GM18868 (cell line): ENCODE data around the gene RPS26.
"Not testable (repeated sequence)": the region's sequence is repeated elsewhere in the genome, so short reads cannot be mapped to it uniquely, and the experiment has no call there.

Experiments
- ATAC-seq: cut with Tn5 transposase; IDR thresholded peaks from one replicate; pipeline ENCODE4 v1.9.1; 2021; ENCODE audit warnings: mild to moderate bottlenecking, moderate library complexity; ENCODE audit not compliant: unreplicated experiment

Gene RPS26

DNA sequence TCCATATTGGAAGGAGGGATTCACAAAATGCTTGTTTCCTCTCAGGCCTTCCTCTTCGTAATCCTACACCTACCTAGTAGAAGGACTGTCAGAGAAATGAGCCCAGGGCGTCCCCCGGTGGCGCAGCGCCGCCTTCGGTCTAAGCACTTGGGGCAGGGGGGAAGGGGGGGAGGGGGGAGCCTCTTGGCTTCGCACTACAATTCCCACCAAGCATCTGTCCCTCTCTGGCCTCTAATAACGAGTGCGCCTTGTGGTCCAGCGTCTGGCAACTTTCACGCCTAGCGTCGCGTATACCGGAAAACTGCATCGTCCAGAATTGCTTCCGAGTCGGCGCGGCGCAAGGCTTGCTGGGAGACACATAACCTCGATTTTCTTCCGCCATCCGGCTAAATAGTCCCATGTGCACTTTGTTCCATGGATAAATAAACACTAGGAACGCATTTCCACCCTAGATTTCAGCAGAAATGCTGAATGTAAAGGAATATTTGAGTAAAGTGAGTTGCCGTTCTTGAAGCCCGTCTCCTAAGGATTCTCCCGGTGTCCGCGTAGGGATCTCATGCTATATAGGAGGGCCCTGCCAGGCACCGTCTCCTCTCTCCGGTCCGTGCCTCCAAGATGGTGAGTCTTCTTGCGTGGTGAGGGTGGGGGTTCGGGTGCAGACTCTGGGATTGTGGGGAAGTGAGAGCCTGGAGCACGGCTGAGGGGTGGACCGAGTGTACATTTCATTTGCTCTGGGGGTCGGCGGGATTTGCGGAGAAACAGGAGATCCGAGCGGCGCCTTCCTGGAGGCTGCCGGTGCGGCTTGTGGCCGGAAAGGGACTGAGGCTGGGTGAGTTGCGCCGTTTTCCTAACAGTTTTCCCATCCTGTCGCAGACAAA, at the start of gene RPS26:
Gene RPS26, plus strand, starts transcription at position 367 of the 878 bp plus-strand sequence. Its CDS starts 249 bp downstream, at position 616.
- ATAC-seq: peak; percentile 93

DNA sequence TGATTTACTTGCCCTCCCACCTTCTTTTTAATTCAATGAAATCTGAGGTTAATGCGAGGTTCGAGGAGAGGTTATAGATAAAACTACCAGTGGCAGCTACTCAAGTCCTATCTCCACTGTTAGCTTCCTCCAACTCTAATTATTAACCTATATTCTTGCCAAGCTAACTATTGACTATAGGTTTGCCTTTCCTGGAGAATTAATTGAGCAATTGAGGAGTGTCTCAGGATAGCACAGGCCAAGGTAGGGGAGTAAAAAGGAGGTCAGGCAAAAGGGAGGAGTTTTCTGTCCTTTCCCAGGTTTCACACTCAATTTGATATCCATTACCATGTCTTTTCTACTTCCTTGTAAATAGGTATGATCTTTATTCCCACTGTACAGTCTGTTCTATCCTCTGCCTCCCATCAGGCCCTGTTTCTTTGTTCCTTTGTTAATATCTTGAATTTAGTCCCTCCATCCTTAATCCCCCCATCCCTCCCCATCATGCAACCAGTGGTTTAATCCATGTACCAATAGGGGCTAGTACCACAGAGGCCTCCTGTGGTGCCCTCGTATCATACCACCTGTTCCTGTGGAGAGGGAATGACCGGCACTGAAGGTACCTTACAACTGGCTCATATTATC, 48.4 kb upstream of the RPS26 start:
- ATAC-seq: no peak

DNA sequence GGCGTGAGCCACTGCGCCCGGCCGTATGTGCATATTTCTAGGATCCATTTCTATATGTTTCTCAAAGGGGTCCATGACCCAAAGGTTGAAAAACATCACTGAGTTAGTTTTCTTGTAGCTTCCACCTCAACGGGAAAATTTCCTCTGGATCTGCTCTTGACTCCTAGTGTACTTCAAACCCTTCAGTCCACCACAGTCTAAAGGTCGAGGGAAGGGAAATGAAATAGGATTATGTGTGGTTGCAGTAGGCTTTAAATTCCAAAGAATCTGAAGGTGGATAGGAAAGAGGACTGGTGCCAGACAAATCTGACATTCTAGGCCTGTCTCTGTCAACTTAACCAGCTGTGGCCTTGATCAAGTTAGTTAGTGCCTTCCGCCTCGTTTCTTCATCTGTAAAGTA, 46.4 kb upstream of the RPS26 start:
- no peak for ATAC-seq

DNA sequence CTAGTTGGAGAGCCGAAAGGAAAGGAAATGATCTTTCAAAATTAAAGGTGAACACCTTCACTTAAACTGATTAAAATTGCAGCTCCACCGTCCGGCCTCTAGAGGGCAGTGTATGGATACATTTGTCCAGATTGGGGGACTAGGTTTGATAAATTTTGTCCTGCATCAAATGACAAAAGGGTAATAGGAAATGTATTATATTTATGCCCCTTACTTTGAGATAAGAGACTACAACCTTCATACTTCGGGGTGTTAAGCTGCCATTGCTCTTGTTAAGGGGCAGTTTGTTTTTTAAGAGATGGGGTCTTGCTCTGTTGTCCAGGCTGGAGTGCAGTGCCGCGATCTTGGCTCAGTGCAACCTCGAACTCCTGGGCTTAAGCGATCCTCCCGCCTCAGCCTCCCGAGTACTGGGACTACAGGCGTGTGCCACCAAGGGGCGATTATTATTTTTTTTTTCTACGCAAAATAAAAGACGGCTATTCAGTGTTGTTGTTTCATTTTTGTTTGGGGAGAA, 45.5 kb upstream of the RPS26 start:
- ATAC-seq: no peak

DNA sequence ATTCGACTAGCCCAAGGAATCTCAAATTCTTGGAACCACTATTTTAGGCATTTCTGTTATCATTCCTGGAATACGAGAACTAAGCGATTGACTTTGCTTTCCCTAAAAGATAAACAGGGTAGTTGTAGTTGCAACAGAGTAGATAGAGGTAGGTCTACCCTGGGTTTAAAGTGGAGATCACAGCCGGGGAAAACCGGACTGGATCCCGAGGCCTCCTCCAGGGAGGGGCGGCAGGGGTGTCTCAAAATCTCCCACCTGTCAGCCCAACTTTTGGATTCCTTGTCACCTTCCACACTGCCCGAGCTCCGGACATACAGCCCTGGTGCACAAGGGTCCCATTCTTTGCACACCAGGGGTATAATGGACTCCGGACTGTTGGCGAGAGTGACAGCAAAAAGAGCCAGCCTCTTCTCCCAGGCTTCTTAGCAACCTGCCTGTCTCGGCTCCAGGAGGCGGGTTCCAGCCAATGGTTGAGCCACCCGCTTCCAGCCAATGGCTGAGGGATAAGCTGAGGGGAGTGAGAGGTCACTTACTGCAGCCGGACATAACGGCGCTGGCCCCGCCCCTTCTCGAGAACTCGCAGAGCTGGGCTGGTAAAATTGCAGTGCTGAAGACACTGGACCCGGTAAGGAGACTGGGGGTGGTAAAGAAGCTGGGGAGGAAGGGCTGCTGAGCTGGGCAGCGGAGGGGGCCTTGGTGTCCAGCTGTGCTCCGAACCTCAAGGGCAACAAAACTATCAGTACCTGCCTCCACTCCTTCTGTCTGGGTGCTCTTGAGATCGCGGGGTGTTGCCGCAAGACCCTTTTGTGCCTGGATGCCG, 44.8 kb upstream of the RPS26 start, which contains the start of gene SUOX:
Gene SUOX, plus strand, starts transcription at position 562 of the 820 bp plus-strand sequence. CDS start 4,946 bp downstream, outside the sequence.
- peak; percentile 99 for ATAC-seq

DNA sequence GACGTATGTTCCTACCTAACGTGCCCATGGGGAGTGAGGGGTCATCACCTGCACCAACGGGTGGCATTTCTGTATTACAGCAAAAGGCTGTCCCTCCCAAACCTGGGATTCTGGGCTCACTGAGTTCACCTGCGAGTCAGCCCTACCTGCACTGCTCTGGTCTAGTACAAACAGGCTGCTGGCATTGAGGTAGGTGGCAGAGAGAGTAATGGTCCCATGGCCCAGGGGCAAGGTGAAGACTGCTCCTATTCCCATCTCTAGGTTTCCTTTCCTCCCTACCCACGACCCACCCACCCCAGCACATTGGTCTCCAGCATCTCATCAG, 44.2 kb upstream of the RPS26 start:
- ATAC-seq: no peak

DNA sequence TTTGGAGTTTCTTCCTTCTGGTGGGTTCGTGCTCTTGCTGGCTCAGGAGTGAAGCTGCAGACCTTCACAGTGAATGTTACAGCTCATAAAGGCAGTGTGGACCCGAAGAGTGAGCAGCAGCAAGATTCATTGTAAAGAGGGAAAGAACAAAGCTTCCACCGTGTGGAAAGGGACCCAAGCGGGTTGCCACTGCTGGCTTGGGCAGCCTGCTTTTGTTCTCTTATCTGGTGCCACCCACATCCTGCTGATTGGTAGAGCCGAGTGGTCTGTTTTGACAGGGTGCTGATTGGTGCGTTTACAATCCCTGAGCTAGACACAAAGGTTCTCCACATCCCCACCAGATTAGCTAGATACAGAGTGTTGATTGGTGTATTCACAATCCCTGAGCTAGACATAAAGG, 42.2 kb upstream of the RPS26 start:
- ATAC-seq: not testable (repeated sequence)

DNA sequence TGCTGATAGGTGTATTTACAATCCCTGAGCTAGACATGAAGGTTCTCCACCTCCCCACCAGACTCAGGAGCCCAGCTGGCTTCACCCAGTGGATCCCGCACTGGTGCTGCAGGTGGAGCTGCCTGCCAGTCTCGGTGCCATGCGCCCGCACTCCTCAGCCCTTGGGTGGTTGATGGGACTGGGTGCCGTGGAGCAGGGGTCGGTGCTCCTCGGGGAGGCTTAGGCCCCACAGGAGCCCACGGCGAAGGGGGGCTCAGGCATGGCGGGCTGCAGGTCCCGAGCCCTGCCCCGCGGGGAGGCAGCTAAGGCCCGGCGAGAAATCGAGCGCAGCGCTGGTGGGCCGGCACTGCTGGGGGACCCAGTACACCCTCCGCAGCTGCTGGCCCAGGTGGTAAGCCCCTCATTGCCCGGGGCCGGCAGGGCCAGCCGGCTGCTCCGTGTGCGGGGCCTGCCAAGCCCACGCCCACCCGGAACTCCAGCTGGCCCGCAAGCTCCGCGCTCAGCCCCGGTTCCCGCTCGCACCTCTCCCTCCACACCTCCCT, 41.6 kb upstream of the RPS26 start:
- ATAC-seq: not testable (repeated sequence)

DNA sequence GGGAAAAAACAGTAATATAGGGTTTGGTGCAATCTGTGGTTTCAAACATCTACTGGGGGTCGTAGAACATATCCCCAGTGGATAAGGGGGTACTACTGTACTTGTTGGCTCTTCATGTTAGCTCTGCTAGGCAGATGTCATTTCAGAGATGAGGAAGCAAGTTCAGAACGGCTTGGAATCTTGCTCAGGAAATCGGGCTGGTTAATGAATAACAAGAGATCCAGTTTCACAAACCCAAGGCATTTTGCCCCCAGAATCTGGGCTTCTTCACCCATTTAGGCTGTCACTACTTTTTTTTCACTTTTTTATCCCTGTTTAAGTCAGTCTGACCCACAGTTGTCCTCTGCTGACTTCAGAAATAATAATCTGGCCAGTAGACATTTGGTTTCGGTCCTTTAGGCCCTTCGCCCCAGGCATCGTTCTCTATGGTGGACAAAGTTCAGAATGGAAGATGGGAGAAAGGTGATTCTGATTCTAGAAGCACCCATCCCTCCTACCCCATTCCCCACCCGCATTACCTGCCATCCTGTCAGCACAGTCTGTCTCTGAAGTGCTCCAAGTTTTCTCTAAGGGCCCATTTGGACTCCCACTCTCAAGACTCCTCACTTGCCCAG, 40.1 kb upstream of the RPS26 start:
- ATAC-seq: no peak

DNA sequence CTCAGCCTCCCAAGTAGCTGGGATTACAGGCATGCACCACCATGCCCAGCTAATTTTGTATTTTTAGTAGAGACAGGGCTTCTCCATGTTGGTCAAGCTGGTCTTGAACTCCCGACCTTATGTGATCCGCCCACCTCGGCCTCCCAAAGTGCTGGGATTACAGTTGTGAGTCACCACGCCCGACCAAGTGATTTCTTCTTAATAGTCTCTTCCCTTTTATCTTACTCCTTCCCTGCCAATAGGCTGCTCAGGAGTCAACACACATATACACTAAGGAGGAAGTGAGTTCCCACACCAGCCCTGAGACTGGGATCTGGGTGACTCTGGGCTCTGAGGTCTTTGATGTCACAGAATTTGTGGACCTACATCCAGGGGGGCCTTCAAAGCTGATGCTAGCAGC, 38.3 kb upstream of the RPS26 start:
- ATAC-seq: not testable (repeated sequence)

DNA sequence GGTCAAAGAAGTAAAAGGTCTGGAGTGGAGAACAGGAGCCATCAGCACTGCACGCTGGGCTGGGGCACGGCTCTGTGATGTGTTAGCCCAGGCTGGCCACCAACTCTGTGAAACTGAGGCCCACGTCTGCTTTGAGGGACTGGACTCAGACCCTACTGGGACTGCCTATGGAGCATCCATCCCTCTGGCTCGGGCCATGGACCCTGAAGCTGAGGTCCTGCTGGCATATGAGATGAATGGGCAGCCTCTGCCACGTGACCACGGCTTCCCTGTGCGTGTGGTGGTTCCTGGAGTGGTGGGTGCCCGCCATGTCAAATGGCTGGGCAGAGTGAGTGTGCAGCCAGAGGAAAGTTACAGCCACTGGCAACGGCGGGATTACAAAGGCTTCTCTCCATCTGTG, 37.5 kb upstream of the RPS26 start:
- no peak for ATAC-seq

DNA sequence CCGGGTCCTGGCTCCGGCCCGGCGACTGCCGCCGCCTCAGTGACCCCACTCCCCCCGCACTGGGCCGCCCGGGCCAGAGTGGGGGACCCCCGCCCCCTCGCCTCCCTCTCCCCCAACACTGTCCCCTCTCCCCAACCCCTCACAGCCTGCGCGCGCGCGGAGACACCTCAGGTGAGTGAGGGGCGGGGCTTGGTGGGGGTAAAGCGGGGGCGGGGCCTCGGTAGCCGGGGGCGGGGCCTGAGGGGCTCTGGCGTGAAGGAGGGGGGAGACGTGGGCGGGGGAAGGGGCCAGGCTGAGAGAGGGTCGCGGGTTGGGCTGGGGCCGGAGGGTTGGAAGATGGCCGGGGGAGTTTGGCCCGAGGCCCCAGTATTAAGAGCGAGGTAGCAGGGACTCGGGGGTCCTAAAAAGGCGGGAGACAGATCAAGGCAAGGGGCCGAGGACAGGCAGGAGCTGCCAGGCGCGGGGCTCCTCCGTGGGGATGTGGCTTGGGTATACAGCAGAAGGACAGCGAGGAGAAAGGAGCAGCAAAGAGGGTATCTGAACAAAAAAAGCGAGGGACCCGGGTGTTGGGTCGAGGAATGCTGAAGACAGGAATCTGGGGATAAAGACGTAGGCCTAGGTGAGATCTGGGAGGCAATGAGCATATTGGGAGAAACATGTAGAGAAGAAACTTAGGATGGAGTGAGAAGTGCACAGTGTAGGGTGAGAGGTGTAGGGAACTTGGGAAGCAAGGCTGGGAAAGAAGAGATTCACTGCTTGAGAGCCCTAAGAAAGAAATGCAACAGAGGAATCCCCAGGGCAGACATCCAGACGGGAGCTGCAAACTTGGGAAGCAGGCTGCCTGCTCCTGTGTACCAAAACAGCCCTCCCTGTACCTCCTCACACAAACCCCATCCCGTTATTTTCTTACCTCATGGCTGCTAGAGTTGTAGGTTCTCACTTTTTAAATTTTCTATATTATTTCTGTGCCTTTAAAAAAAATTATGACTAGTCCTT, 33.9 kb upstream of the RPS26 start:
- ATAC-seq: peak; percentile 37

DNA sequence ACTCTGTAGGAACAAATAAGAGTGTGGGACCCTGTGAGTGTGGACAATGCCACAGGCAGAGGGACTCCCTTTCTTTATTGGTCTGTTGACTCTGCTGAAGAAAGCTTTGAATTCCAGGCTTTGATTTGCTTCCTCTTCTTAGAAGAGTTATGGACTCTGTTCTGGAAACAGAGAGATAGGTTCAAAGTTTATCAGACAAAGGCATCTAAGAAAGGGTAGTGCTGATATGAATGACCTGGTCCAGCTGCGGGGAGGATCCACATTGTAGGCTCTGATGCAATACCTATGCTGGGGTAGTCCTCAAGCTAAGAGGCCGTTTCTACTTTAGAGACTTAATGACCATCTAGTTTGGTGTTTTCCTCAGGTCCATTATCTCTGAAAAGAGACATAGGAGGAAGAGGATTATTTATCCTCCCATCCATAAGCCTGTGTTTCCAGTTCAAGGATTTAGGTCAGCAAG, 31.6 kb upstream of the RPS26 start:
- no peak for ATAC-seq

DNA sequence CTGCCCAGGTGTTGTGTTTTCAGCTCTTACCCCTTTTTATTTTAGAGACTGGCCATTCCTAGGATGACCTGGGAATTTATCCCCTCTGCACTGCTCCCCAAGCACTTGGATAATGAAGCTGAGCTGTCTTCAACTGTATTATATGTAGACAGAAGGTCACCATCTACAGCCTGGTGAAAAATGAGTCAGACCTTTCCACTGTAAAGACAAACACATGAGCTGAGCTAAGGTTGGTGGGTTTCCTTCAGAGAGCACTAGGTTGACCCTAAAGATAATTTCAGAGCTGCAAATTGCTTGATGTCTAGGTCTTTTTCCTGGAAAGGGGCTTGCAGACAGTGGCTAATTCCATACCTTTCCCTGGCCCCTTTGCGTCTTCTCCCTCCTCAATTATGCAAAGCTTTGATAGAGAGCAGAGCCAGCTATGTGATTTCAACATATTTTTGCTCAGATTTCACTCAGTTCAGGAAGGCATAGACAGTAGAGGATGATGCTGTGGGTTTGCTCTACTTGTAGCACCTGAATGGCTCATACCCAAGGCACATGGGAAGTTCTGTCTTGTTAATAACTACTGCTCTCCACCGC, 30.1 kb upstream of the RPS26 start:
- no peak for ATAC-seq

DNA sequence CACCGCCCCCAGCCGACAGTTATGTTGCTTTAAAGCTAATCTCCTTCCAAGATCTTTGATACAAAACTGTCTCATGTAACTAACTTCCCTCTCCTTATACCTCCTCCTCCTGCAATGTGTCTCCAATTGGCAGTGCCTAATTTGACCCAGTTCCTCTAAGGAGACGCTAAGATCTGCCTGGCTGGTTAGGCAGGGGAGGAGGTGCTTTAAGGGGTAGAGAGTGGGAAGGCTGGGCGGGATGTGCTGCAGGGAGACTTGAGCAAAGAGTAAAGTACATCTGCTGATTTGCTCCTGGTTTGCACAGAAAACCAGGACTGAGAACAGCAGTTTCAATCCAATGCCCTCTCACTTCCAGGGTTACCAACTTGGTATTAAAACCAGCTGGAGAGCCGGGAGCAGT, 28.2 kb upstream of the RPS26 start:
- ATAC-seq: no peak

DNA sequence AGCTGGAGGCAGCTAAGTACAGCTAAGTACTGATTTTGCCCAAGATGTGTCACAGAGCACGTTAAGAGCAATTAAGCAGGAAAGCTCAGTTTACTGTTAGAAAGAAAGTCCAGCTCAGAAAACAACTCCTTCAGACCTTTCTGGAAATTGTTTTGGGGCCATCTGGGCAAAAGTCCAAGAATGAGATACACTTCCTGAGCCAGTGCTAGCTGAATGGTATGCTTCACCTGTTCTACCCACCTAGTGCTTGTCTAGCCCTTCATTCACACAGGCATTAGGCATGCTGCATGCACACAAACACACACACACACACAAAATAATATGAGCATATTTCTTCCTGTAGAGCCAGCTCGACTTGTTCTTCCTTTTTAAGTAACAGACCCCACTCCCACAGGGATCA, 27.5 kb upstream of the RPS26 start:
- ATAC-seq: no peak

DNA sequence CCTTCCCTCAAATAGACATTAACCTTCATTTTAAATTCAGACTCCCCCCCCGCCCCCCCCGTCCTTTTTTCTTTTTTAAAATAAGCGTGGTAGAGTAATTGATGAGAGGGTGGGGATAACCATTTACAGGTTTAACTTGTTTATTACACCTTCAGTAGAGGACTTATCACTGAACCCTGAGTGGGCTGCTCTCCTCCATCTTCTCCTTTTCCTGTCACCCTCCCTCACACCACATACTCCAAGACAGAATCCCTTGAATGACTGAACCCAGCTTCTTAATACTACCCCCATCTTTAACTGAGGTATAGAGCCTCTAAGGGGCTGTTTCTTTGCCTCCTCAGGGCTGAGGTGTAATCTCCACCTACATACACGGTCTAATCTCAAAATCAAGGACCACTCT, 24.5 kb upstream of the RPS26 start:
- no peak for ATAC-seq

DNA sequence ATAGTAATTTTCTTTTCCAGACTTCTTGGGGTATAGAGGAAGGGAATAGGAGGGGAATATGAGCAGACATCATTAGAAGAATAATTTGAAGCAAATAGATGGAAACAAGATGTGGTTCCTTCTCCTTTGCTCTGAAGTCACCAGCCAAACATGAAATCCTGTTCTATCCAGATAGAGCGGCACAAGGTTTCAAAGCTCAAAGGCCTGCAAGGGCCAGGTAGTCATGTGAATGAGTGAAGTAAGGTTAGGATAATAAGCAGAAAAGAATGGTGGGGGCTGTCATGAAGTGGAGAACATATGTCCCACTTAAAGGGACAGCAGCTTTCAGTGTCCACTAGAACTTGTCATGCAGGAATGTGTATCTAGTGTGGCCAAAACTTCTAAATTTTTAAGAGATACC, 23.4 kb upstream of the RPS26 start:
- ATAC-seq: no peak
